OCI-LY7 (cell line): ENCODE data around the gene ERC1.

Experiments
- EZH2phosphoT487 ChIP-seq: fragments of 200-600 bp; sonication (generic); IDR thresholded peaks from 2 replicates; pipeline ENCODE4 v1.6.1; 2018; ENCODE audit warnings: low read depth, borderline replicate concordance, mild to moderate bottlenecking, mixed run types, antibody characterized with exemption, low read length, moderate library complexity, mixed read lengths
- TF ChIP-seq, protein P1 (sequence below): fragments of 200-600 bp; sonication (generic); conservative IDR thresholded peaks from 2 replicates; pipeline ENCODE4 v1.5.1; 2014; ENCODE audit warnings: mild to moderate bottlenecking, antibody characterized with exemption, low read length, moderate library complexity, mixed read lengths

DNA sequence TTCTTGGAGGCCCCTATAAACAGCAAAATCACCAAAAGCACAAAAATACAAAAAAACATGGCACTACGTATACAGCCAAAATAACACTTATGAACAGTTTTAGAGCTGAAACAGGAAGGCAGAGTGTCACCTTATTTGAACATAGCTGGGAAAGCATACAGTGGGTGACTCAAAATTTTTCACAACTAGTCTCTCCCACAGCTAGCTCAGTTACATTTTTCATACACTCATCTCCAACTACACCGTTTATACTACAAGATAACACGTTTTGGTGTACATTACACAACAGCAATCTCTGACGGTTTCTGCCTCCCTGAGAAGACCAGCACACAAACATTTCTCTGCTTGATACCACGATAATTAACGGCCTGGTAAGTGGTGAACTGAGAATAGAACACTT is 44.4 kb upstream of the ERC1 start:
- TF ChIP-seq, protein P1, sequence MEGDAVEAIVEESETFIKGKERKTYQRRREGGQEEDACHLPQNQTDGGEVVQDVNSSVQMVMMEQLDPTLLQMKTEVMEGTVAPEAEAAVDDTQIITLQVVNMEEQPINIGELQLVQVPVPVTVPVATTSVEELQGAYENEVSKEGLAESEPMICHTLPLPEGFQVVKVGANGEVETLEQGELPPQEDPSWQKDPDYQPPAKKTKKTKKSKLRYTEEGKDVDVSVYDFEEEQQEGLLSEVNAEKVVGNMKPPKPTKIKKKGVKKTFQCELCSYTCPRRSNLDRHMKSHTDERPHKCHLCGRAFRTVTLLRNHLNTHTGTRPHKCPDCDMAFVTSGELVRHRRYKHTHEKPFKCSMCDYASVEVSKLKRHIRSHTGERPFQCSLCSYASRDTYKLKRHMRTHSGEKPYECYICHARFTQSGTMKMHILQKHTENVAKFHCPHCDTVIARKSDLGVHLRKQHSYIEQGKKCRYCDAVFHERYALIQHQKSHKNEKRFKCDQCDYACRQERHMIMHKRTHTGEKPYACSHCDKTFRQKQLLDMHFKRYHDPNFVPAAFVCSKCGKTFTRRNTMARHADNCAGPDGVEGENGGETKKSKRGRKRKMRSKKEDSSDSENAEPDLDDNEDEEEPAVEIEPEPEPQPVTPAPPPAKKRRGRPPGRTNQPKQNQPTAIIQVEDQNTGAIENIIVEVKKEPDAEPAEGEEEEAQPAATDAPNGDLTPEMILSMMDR = no peak
- TF ChIP-seq EZH2phosphoT487 = no peak
